ENCODE results near the gene UBE2V1.

Gene UBE2V1

GRCh38 chr20:50041246-50041873, 71.6 kb downstream of the UBE2V1 start:
- DNase-seq: no peak

GRCh38 chr20:50040432-50041245, 72.3 kb downstream of the UBE2V1 start:
- no peak for DNase-seq

GRCh38 chr20:50039706-50040431, 73.1 kb downstream of the UBE2V1 start:
- DNase-seq: no peak

- DNase-seq: no peak
Observed at GRCh38 chr20:50038574-50038991, 74.4 kb downstream of the UBE2V1 start.

- no peak for DNase-seq
Observed at GRCh38 chr20:50038169-50038568, 74.8 kb downstream of the UBE2V1 start.

- DNase-seq: no peak
Observed at GRCh38 chr20:50037575-50037974, 75.4 kb downstream of the UBE2V1 start.

GRCh38 chr20:50037123-50037522, 75.8 kb downstream of the UBE2V1 start:
- DNase-seq: no peak

- DNase-seq: no peak
Observed at GRCh38 chr20:50036703-50037102, 76.2 kb downstream of the UBE2V1 start.

- DNase-seq: no peak
Observed at GRCh38 chr20:50034567-50035180, 78.3 kb downstream of the UBE2V1 start.

GRCh38 chr20:50032955-50033666, 79.8 kb downstream of the UBE2V1 start:
- DNase-seq: no peak

Data from stimulated activated CD4-positive, alpha-beta T cell treated with anti-CD3 and anti-CD28 coated beads, Interleukin-1b, Interleukin-23, amount 100 ng/mL, for 48 hours (primary cell).